ENCODE results near the gene ZNF274. TPM values are rescaled to one million over a fixed set of nuclear protein-coding genes. Genes with fewer than 3 reads are reported as not detected.

The ZNF274 gene
- polyA plus RNA-seq, 1 experiment: 15.2 TPM

DNA sequence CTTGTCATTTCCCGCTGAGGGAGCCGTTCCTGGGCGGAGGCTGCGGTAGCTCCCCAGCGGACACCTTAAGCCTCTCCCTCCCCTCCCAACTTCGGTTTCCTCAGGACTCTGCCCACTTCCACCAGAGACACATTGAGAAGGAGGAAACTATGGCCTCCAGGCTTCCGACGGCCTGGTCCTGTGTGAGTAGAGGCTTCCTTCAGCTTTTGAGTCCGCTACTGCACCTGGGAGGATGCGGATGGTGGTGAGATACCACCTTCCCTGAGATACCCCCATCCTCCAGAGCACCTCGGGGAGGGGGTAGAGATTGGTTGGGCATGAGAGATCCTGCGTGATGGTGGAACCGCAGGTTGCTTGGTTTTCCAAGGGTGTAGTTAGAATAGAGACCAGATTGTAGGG is 955 bp downstream of the ZNF274 start:
- Histone ChIP-seq H3K36me3 (ENCODE audit: control insufficient read depth, insufficient read depth, low read length) (peaks cover 13% of the 10 kb centered on the region), H3K4me3 (ENCODE audit: low read depth, low read length) (peak overlapping the region; percentile 82), H3K27me3 (ENCODE audit: control insufficient read depth, insufficient read depth, low read length) (no peaks in the 10 kb centered on the region)
- DNase-seq (ENCODE audit: low read depth): no peak
- TF ChIP-seq, protein P1, sequence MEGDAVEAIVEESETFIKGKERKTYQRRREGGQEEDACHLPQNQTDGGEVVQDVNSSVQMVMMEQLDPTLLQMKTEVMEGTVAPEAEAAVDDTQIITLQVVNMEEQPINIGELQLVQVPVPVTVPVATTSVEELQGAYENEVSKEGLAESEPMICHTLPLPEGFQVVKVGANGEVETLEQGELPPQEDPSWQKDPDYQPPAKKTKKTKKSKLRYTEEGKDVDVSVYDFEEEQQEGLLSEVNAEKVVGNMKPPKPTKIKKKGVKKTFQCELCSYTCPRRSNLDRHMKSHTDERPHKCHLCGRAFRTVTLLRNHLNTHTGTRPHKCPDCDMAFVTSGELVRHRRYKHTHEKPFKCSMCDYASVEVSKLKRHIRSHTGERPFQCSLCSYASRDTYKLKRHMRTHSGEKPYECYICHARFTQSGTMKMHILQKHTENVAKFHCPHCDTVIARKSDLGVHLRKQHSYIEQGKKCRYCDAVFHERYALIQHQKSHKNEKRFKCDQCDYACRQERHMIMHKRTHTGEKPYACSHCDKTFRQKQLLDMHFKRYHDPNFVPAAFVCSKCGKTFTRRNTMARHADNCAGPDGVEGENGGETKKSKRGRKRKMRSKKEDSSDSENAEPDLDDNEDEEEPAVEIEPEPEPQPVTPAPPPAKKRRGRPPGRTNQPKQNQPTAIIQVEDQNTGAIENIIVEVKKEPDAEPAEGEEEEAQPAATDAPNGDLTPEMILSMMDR (IDR thresholded peaks at IDR 0.05; ENCODE audit: insufficient read depth, low read depth, low read length): no peak
- ChIA-PET POLR2A (no interaction called here), CTCF (interaction anchor here (0.9 to 1.3 kb wide), 2 partner anchors 13 to 29 kb away, joined by 3 read pairs; no protein-coding TSS in a partner anchor)

DNA sequence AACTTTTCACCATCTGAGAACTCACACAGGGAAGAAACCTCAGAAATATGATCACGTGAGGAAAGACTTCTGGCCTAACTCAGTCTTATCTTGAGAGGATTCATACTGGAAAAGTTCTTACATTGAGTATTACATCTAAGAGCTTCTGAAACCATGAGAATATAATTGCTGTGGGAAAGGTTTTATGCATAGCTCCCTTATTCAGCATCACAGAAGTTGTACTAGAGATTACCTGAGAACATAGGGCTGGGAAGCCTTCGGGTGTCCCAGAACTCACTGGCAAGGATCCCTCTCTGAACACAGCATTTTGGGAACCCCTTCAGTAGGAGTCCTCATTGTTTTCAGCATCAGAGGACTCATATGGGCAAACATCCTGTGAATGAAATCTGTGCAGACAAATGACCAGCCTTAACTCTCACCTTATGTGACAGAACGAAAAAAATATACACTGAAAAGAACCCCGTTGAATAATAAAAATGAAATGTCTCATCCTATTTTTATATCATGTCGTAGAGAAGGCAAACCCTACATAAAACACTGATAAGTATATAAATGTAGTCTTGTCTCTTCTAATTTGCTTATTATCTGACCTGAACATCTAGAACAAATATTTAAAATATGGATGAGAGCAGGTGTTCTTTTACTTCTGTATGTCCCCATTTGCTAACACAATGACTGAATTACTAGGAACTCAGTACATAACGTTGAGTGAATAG is 14.2 kb downstream of the ZNF274 start:
- ChIA-PET POLR2A (no interaction called here), CTCF (interaction anchor here (1.2 to 1.3 kb wide), 2 partner anchors 9 to 14 kb away, joined by 3 to 6 read pairs; no protein-coding TSS in a partner anchor)
- Histone ChIP-seq H3K36me3 (ENCODE audit: control insufficient read depth, insufficient read depth, low read length) (peaks cover 15% of the 10 kb centered on the region), H3K27me3 (ENCODE audit: control insufficient read depth, insufficient read depth, low read length) (no peaks in the 10 kb centered on the region), H3K4me3 (ENCODE audit: low read depth, low read length) (no peak overlapping the region)
- no peak for DNase-seq (ENCODE audit: low read depth)
- TF ChIP-seq, protein P1 (IDR thresholded peaks at IDR 0.05; ENCODE audit: insufficient read depth, low read depth, low read length): no peak

DNA sequence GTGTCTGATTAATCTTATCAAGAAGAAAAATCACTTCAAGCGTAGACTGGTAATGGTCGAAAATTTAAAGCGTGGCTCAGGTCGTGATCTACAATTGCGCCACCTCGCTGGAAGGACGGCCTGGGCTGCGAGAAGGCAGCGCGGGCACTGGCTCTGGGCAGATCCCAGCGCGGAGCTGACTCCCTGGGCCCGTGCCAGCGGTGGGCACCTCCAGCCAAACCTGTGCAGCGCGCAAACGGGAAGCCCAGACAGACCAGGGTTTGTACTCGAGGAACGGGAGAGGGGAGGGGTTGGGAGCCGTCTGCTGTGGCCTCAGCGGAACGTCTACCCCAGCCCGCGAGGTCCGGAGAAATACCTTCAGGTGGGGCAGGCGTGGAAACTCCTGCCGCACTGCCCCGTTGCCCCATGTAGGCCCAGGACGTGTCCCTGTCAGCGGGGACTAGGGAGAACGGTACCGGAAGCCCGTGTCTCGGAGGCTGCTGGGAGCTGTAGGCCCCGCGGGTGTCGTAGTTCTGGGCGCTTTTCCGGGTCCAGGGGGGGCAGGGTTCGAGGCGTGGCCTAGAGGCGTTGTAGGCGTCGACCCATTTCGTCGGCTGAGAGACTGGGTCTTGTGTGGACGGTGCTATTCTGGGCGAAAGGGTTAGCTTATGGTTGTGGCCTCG is 21.1 kb downstream of the ZNF274 start:
- Histone ChIP-seq H3K27me3 (ENCODE audit: control insufficient read depth, insufficient read depth, low read length) (no peaks in the 10 kb centered on the region), H3K36me3 (ENCODE audit: control insufficient read depth, insufficient read depth, low read length) (peaks cover 22% of the 10 kb centered on the region), H3K4me3 (ENCODE audit: low read depth, low read length) (no peak overlapping the region)
- TF ChIP-seq, protein P1 (IDR thresholded peaks at IDR 0.05; ENCODE audit: insufficient read depth, low read depth, low read length): no peak
- CTCF ChIA-PET: no interaction called here
- DNase-seq (ENCODE audit: low read depth): no peak
- POLR2A ChIA-PET: no interaction called here

DNA sequence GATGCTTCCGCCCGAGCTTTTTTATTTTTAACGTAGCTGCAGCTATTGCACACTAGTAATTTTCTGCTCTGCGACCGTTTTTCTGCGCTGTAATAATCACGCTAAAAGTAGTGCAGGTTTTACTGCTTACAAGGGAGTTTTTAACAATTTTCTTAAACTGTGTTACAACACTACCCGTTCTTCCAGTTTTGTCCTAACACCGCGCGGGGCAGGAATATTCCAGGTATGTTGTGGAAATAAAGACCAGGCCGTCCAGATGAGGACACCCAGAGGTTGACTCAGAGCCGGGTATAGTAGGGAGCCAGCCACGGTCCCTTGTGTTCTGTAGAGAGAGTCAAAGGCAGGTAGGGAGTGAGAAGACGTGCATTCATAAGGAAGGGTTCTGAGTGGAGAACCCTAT is 21.7 kb downstream of the ZNF274 start:
- TF ChIP-seq, protein P1 (IDR thresholded peaks at IDR 0.05; ENCODE audit: insufficient read depth, low read depth, low read length): no peak
- Histone ChIP-seq H3K27me3 (ENCODE audit: control insufficient read depth, insufficient read depth, low read length) (no peaks in the 10 kb centered on the region), H3K4me3 (ENCODE audit: low read depth, low read length) (no peak overlapping the region), H3K36me3 (ENCODE audit: control insufficient read depth, insufficient read depth, low read length) (peaks cover 23% of the 10 kb centered on the region)
- ChIA-PET POLR2A (no interaction called here), CTCF (no interaction called here)
- no peak for DNase-seq (ENCODE audit: low read depth)

DNA sequence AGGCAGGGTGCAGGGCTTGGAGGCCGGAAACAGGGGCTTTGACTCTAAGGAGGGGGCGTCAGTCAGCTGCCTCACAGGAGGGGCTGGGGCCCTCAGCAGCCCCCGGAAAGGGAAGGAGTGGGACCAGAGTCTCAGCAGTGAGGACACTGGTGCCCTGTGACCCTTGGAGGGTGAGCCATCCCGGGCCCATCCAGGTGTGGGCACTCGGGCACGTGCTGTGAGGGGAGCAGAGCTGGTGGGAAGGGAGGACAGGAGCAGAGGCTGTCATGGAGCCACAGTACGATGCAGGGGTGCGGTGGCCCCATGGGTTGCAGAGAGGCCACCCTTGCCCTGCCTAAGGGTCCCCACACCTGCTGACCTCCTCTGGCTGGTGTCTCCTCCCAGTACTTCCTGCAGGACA is 26.7 kb downstream of the ZNF274 start:
- peaks cover 49% of the 10 kb centered on the region for H3K36me3 ChIP-seq (ENCODE audit: control insufficient read depth, insufficient read depth, low read length)

More for the DNA sequence above, 26.7 kb downstream of the ZNF274 start:
- no peak overlapping the region for H3K4me3 ChIP-seq (ENCODE audit: low read depth, low read length)
- POLR2A ChIA-PET: no interaction called here
- no peak for DNase-seq (ENCODE audit: low read depth)
- TF ChIP-seq, protein P1 (IDR thresholded peaks at IDR 0.05; ENCODE audit: insufficient read depth, low read depth, low read length): no peak
- H3K27me3 ChIP-seq (ENCODE audit: control insufficient read depth, insufficient read depth, low read length): no peaks in the 10 kb centered on the region
- CTCF ChIA-PET: interaction anchor here (0.7 kb wide), 1 partner anchor 20 kb away, joined by 3 read pairs; no protein-coding TSS in a partner anchor

Data from BJ (cell line).